ENCODE measurements around the gene PPP1R10.
"Not testable (repeated sequence)": the region's sequence is repeated elsewhere in the genome, so short reads cannot be mapped to it uniquely, and the experiment has no call there.

Gene PPP1R10

DNA sequence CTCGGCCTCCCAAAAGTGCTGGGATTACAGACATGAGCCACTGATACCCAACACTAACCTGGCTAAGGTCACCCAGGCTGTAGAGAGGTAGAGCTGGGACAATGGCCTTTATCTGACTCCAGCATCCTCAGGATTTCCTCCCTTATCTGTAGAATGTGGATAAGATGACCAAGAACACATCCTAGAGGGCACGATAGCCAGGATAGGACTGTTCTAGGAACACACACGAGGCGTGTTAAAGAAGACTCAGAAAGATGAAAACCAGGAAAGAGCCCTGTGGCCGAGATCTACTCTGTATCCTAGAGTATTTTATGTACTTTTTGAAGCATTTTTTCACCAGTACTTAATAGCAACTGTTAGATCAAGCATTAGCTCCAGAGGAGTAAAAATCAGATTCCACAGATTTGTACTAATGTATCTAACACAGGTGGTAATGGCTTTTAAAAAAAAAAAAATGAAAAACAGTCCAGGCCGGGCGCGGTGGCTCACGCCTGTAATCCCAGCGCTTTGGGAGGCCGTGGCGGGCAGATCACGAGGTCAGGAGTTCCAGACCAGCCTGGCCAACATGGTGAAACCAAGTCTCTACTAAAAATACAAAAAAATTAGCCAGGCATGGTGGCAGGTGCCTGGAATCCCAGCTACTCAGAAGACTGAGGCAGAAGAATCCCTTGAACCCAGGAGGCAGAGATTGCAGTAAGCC is 17.3 kb downstream of the PPP1R10 start:
- no peak overlapping the region for H3K4me3 ChIP-seq (ENCODE audit: low read depth, low read length)

DNA sequence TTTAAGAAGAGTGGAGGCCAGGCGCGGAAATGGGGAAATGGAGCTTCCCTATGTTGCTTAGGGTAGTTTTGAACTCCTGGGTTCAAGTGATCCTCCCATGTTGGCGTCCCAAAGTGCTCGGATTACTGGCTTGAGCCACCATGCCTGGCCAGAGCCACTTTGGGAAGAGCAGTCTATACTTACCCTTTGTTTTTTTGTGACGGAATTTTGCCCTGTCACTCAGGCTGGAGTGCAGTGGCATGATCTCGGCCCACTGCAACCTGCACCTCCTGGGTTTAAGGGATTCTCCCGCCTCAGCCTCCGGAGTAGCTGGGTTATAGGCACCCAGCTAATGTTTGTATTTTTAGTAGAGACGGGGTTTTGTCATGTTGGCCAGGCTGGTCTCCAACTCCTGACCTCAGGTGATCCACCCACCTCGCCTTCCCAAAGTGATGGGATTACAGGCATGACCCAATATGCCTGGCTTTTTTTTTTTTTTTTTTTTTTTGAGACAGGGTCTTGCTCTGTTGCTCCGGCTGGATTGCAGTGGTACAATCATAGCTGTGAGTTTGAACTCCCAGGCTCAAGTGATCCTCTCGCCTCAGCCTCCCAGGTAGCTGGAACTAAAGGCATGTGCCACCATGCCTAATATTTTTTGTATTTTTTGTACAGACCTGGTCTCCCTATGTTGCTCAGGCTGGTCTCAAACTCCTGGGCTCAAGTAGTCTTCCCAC is 18.0 kb downstream of the PPP1R10 start:
- no peak overlapping the region for H3K4me3 ChIP-seq (ENCODE audit: low read depth, low read length)

DNA sequence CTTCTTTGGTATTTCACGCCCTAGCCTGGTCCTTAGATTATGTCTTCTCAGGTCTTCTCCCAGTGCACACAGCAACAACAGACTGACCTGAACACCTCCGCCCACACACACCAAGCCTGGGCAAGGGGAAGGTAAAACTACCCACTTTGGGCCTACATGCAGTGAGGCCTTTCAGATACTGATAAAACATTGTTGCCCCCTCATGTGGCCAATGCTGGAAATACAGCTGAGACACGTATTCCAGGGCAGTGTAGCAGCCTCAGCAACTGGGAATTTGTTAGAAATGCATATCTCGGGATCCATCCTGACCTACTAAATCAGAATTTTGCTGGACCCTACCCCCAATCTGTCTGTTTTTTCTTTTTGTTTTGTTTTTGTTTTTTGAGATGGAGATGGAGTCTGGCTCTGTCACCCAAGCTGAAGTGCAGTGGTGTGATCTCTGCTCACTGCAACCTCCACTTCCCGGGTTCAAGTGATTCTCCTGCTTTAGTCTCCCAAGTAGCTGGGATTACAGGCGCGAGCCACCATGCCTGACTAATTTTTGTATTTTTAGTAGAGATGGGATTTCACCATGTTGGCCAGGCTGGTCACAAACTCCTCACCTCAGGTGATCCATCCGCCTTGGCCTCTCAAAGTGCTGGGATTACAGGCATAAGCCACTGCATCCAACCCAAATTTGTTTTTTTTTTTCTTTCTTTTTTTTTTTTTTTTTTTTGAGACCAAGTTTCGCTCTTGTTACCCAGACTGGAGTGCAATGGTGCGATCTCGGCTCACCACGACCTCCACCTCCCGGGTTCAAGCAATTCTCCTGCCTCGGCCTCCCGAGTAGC is 19.5 kb downstream of the PPP1R10 start:
- not testable (repeated sequence) for H3K4me3 ChIP-seq (ENCODE audit: low read depth, low read length)

DNA sequence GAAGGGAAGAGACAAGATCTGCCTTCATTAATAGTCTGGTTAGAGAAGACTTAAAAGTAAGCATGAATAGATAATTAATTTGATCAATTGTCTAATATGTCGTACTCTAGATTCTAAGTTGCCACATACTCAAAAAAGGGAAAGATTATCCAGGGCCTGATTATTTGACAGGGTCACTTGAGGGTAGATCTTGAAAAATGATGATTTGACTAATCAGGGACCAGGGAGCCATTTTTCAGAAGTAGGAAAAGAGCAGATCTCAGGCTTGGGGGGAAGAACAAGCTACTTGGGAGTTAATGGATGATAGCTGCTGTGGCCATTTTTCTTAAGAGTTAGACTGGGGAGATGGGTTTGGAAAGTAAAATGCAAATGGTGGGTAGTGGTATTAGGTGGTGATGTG is 24.8 kb downstream of the PPP1R10 start:
- H3K4me3 ChIP-seq (ENCODE audit: low read depth, low read length) = no peak overlapping the region

DNA sequence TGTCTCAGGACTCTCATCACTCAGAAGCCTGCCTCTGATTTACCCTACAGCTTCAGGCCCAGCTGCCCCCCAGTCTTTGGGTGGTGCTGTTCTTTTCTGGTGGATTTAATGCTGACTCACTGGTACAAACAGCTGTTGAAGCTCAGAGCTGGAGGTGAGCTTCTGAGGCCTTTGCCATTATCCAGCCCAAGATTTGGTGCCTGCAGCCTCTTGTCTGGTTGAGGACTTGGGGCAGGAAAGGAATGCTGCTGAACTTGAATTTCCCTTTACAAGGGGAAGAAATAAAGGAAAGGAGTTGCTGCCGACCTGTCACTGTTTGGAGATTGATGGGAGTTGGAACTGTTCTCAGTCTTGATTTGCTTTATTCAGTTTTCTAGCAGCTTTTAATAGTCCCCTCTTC is 26.0 kb downstream of the PPP1R10 start:
- no peak overlapping the region for H3K4me3 ChIP-seq (ENCODE audit: low read depth, low read length)

DNA sequence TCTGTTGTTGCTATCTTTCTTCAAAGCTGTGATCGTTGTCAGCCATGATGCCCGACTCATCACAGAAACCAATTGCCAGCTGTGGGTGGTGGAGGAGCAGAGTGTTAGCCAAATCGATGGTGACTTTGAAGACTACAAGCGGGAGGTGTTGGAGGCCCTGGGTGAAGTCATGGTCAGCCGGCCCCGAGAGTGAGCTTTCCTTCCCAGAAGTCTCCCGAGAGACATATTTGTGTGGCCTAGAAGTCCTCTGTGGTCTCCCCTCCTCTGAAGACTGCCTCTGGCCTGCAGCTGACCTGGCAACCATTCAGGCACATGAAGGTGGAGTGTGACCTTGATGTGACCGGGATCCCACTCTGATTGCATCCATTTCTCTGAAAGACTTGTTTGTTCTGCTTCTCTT is 26.5 kb downstream of the PPP1R10 start:
- no peak overlapping the region for H3K4me3 ChIP-seq (ENCODE audit: low read depth, low read length)

DNA sequence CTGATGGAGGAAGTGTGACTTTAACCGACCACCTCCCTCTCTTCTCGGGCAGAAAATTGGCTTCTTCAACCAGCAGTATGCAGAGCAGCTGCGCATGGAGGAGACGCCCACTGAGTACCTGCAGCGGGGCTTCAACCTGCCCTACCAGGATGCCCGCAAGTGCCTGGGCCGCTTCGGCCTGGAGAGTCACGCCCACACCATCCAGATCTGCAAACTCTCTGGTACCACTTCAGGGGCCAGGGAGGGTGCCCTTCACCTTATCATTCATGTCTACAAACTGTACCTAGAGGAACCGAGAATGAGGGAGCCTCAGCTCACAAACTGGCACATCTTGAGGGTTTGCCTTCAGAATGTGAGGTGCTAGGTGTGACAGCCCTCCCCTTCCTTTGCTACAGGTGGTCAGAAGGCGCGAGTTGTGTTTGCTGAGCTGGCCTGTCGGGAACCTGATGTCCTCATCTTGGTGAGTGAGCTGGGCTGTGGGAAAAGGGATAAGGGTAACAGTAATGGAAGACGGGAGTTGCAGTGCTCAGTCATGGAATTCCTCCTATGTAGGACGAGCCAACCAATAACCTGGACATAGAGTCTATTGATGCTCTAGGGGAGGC is 27.2 kb downstream of the PPP1R10 start:
- no peak overlapping the region for H3K4me3 ChIP-seq (ENCODE audit: low read depth, low read length)

DNA sequence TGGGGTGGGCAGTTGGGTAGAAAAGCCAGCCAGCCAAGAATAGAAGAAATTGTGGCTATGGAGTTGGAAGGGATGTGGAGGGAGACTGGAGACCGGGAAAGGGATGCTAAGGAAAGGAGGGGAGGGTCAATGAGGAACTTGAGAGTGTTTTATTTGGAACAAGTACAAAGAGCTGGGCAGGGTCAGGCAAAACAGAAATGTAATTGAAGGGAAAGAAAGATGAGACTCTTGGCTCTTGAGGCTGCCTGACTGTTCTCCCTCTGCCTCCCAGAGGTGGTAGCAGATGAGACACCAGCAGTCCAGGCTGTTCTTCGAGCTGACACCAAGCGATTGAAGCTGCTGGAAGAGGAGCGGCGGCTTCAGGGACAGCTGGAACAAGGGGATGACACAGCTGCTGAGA is 33.1 kb downstream of the PPP1R10 start:
- H3K4me3 ChIP-seq (ENCODE audit: low read depth, low read length) = no peak overlapping the region

DNA sequence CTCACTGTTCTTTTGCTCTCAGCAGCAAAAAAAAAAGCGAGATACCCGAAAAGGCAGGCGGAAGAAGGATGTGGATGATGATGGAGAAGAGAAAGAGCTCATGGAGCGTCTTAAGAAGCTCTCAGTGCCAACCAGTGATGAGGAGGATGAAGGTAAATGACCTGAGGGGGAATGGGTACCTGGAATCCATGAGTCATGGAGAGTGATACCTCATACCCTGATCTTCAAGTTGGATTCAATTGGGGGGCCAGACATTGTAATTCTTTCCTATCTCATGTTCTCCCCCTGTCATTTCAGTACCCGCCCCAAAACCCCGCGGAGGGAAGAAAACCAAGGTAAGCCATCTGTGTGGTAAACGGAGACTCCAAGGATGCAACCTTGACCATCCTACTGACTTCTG is 39.0 kb downstream of the PPP1R10 start:
- no peak overlapping the region for H3K4me3 ChIP-seq (ENCODE audit: low read depth, low read length)

DNA sequence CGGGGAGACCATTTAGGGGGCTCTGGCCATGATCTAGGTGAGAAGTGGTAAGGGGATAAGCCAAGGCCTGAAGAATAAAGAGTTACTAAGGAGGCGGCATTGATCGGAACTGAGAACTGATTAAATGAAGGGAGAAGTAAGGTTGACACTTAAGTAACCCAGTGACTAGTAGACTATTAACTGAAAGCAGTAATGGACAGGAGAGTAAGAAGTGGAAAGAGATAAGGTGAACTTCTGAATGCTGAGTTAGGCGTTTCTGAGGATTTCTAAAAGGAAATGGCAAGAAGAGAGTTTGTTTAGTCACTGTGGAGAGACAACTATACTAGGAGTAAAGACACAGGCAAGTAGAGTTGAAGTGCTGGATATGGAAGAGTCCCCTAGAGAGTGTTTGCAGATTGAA is 43.9 kb downstream of the PPP1R10 start:
- H3K4me3 ChIP-seq (ENCODE audit: low read depth, low read length) = no peak overlapping the region

DNA sequence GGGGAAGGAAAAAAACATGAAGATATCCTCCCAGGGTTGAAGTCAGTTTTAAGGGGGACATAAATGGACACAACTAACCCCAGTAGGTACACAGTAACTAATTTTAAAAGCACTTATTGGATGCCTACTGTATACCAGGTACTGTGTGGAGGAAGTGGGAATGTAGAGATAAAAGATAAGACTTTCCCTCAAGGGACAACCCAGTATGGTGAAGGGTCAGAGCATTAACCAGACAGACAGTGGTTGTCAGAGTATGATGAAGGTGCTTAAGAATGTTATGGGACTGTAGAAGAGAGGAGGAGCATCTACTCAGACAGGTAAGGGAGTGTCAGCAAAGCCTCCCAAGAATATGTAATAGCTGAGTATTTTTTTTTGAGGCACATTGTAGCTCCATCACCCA is 44.9 kb downstream of the PPP1R10 start:
- peak overlapping the region; percentile 96 for H3K4me3 ChIP-seq (ENCODE audit: low read depth, low read length)

DNA sequence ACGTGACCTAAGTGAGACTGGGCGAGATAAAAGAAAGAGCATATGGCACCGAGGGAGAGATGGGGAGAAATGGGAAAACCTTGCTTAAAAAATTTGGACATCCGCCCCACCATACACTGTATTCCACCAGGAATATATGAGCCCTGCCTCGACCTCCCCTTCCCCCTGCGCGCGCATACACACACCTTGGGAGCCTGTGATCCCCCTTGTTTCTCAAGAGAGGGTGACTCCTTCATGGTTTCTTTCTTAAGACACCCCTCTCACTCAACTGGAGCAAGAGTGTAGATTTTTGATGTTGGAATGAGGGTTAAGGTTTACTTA is 45.3 kb downstream of the PPP1R10 start:
- peak overlapping the region; percentile 96 for H3K4me3 ChIP-seq (ENCODE audit: low read depth, low read length)

DNA sequence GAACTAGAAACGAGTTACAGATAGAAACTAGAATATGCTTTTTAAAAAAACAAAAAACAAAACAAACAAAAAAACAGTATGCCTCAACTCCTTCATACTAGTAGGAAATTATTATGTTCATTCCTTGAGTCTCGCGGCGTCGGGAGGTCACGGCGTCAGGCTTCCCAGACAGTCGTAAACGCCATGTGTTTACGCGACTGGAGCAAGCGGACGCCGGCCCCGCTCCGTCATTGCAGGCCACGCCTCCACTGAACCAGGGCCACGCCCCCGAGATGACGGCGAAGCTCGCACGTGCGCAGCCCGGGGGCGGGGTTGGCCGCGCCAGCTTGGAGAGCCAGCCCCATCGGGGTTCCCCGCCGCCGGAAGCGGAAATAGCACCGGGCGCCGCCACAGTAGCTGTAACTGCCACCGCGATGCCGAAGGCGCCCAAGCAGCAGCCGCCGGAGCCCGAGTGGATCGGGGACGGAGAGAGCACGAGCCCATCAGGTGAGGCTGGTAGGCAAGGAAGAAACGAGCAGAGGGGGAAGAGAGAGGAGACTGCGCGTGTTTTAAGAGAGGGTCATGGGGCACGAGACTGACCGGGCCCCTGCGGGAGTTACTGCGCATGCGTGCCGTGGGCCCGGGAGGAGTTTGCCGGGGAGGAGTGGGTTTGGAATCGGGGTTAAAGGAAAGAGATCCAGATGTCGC is 45.8 kb downstream of the PPP1R10 start, which contains the start of gene ABCF1:
Gene ABCF1 (plus strand): TSS at position 368 of the 687 bp plus-strand sequence. CDS start 46 bp downstream, at position 414.
- H3K4me3 ChIP-seq (ENCODE audit: low read depth, low read length) = peak within 1 kb of the TSS; percentile 96

DNA sequence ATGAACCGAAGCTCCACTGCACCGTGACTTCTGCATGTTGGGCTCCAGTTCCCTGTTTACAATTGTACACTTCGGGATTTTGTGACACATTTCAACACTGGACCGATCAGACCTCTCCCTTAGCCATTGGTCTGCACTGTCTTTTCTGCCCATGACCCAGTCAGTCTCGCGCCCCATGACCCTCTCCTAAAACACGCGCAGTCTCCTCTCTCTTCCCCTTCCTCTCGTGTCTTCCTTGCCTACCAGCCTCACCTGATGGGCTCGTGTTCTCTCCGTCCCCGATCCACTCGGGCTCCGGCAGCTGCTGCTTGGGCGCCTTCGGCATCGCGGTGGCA is 46.3 kb downstream of the PPP1R10 start:
- peak overlapping the region; percentile 96 for H3K4me3 ChIP-seq (ENCODE audit: low read depth, low read length)

DNA sequence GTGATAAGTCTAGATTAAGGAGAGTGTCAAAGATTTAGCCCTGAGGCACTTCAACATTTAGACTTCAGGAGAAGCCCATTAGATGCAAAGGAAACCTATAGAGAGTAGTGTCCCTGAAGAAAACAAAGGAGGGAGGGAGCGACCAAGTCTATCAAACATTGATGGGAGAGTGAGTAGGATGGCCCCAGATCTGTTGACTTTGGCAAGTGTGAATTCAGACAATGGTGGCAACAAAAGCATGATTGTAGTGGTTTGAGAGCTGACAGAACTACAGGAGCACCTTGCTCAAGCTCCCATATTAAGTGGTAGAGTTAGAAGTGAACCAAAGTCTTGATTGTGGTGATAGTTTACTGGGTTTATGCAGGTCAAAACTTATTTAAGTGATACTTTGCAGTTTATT is 46.8 kb downstream of the PPP1R10 start:
- peak overlapping the region; percentile 96 for H3K4me3 ChIP-seq (ENCODE audit: low read depth, low read length)

DNA sequence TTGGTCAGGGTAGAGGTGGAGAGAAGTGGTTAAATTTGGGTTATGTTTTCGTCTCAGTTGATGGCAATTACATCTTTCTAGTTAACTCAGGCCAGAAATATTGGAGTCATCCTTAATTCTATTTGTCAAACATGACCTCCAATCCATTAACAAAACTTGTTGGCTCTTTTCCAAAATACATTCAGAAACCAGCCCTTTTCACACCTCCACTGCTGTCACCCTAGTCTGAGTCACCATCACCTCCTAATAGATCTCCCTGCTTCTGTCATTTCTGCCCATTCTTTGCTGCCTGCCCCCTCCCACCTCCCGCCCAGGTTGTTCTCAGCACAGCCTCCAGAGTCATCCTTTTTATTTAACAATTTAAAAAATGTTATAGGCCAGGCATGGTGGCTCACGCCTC is 48.8 kb downstream of the PPP1R10 start:
- H3K4me3 ChIP-seq (ENCODE audit: low read depth, low read length) = no peak overlapping the region

DNA sequence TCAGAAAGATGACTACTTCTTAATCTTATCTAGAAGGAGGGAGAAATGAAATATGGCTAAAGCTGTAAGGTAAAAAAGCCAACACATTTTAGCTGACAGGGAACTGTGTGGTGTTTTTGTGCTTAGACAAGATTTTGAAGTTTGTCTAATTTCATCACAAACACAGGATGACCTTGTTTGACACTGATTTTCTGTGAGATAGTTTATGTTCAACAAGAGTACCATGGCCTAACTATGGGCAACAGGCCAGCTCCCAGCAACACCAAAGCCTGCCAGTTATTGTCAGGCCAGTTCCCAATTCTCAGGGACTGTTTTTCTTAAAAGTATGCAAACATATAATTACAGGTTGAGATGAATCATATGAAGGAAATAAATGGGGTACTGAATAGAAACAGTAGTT is 51.3 kb downstream of the PPP1R10 start:
- H3K4me3 ChIP-seq (ENCODE audit: low read depth, low read length) = no peak overlapping the region

DNA sequence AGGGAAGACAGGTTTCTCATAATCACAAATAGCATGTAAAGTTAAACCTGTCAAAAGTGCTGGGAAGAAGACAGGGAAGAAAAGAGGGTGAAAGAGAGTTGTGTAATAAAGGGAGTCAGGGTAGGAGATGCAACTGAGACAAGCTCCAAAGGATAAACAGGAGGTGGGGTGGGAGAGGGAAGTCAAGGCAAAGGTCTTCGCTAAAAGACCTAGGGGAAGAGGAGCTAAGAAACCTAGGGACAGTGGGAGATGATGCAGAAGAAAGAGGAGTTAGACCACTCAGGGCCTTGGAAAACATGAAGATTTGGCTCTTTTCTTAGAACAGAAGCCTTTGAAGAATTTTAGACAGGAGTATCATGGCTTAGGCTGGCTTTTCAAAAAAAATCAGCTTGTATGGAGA is 52.9 kb downstream of the PPP1R10 start:
- H3K4me3 ChIP-seq (ENCODE audit: low read depth, low read length) = no peak overlapping the region

DNA sequence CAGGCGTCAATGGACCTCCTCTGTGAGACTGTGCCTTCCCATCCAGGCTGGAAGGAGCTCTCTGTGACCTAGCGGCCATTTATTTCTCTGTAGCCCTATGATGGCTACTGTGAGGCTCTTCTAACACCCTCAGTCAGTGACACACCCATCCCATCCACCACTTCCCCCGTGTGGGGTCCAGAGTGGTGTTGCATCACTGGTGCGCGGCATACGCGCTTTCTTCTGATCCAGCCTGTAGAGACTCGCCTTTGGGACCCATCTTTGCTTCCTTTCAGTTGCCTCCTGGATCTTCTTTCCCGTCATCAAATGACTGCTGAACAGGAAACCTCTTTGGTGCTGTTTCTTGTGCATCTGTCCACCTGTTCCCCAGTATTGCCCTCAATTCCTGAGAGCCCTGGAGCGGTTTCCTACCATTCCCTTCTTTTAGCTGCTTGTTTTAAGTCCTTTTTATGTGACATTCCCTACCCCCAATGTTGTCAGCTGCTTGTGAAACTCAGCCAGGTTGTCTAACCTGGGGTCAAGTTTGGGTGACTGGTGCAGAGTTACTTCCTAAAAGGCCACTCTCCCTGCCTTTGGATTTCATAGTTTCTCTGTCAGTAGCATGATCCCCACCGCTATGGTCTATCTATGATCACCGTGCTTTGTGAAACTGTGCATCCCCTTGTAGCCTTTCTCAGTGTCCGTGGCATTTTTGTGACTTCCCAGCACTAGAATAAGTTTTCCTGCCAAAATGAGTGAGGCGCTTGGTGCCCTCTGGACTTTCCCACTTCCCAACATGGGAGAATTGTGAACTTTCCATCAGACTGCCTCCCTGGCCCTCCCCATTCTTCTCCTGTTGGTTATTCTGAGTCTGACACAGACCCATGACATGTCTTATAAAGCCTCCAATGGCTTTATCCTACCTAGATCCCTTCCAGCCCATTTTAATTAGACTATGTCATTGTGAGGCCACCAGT is 54.3 kb downstream of the PPP1R10 start:
- H3K4me3 ChIP-seq (ENCODE audit: low read depth, low read length) = no peak overlapping the region

DNA sequence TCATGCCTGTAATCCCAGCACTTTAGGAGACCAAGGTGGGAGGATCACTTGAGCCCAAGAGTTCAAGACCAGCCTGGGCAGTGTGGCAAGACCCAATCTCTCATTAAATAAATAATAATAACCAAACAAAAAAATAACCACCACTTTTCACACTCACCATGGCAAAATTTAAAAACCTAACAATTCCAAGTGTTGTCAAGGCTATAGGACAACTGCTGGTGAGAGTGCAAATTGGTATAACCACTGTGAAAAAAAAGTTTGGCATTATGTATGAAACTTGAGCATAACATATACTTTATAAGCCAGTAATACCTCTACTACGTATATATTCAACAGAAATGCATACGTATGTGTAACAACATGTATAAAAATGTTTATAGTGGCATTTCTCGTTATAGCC is 56.1 kb downstream of the PPP1R10 start:
- H3K4me3 ChIP-seq (ENCODE audit: low read depth, low read length) = no peak overlapping the region

Measured in iPS-11a (cell line).